Liver (tissue), 9 donors: Measurements from ENCODE around the gene ROR1. TPM values are rescaled to one million over a fixed set of nuclear protein-coding genes. Genes with fewer than 3 reads are reported as not detected.

Experiments used
- DNase-seq: peaks from one replicate; pipeline ENCODE4 v3.0.0-alpha.2; 2017; ENCODE audit warnings: low spot score
- H3K27ac ChIP-seq, 2 donors: one replicate each; pipeline ENCODE4 v1.7.0; 2013; ENCODE audit warnings: inconsistent platforms in 2 of 2, low read length in 2 of 2, control low read depth in 1 of 2, low read depth in 1 of 2, mild to moderate bottlenecking in 1 of 2
- H3K27me3 ChIP-seq, 4 donors: one replicate each; pipeline versions ENCODE4 v1.6.1 to v1.7.0; 2013; ENCODE audit warnings: low read length in 3 of 4, inconsistent platforms in 1 of 4, mild to moderate bottlenecking in 1 of 4, moderate library complexity in 1 of 4; ENCODE audit not compliant: control insufficient read depth in 4 of 4, insufficient read depth in 4 of 4
- H3K36me3 ChIP-seq, 4 donors: one replicate each; pipeline versions ENCODE4 v1.6.1 to v1.7.0; 2013; ENCODE audit warnings: low read length in 3 of 4, mild to moderate bottlenecking in 3 of 4, low read depth in 1 of 4, moderate library complexity in 1 of 4; ENCODE audit not compliant: control insufficient read depth in 4 of 4, insufficient read depth in 3 of 4
- H3K4me1 ChIP-seq, 4 donors: one replicate each; pipeline versions ENCODE4 v1.6.1 to v1.7.0; 2013; ENCODE audit warnings: low read length in 3 of 4, mild to moderate bottlenecking in 3 of 4, moderate library complexity in 1 of 4; ENCODE audit not compliant: control insufficient read depth in 4 of 4, insufficient read depth in 4 of 4
- H3K4me3 ChIP-seq, 3 donors: one replicate each; pipeline versions ENCODE4 v1.6.1 to v1.7.0; 2013; ENCODE audit warnings: low read length in 3 of 3, control low read depth in 1 of 3, low read depth in 1 of 3, mild to moderate bottlenecking in 1 of 3
- H3K9ac ChIP-seq, 2 donors: one replicate each; pipeline ENCODE4 v1.7.0; 2013; ENCODE audit warnings: low read length in 2 of 2, mild to moderate bottlenecking in 2 of 2, moderate library complexity in 2 of 2, control low read depth in 1 of 2, low read depth in 1 of 2
- H3K9me3 ChIP-seq, 4 donors: one replicate each; pipeline versions ENCODE4 v1.6.1 to v1.7.0; 2013; ENCODE audit warnings: low read length in 3 of 4; ENCODE audit not compliant: control insufficient read depth in 4 of 4
- ATF3 ChIP-seq: IDR thresholded peaks from 2 replicates; pipeline ENCODE4 v1.6.1; 2016; ENCODE audit warnings: antibody characterized with exemption
- CTCF ChIP-seq: fragments of 150-350 bp; IDR thresholded peaks from 2 replicates; pipeline ENCODE4 v1.5.1; 2017; ENCODE audit warnings: improper control_type of control experiment, low read depth, low read length; ENCODE audit not compliant: missing input control
- EGR1 ChIP-seq, 2 donors: IDR thresholded peaks; 2 replicates each; pipeline ENCODE4 v1.6.1; 2016 to 2018; ENCODE audit warnings: antibody characterized with exemption in 2 of 2, low read depth in 2 of 2
- FOXA1 ChIP-seq: IDR thresholded peaks from 2 replicates; pipeline ENCODE4 v1.6.1; 2016; ENCODE audit warnings: antibody characterized with exemption
- FOXA2 ChIP-seq: IDR thresholded peaks from 2 replicates; pipeline ENCODE4 v1.6.1; 2016; ENCODE audit warnings: antibody characterized with exemption
- GABPA ChIP-seq, 2 donors: IDR thresholded peaks in 1 of 2; conservative IDR thresholded peaks in 1 of 2; 2 replicates each; pipeline ENCODE4 v1.6.1; 2016; ENCODE audit warnings: antibody characterized with exemption in 2 of 2, mild to moderate bottlenecking in 1 of 2, moderate library complexity in 1 of 2
- HNF4A ChIP-seq, 2 donors: conservative IDR thresholded peaks; 2 replicates each; pipeline ENCODE4 v1.6.1; 2016; ENCODE audit warnings: antibody characterized with exemption in 2 of 2, mild to moderate bottlenecking in 2 of 2
- HNF4G ChIP-seq: IDR thresholded peaks from 2 replicates; pipeline ENCODE4 v1.6.1; 2016; ENCODE audit warnings: antibody characterized with exemption
- JUND ChIP-seq, 2 donors: IDR thresholded peaks; 2 replicates each; pipeline ENCODE4 v1.6.1; 2016; ENCODE audit warnings: antibody characterized with exemption in 2 of 2
- MAX ChIP-seq: IDR thresholded peaks from 2 replicates; pipeline ENCODE4 v1.6.1; 2016; ENCODE audit warnings: antibody characterized with exemption
- NR2F2 ChIP-seq: IDR thresholded peaks from 2 replicates; pipeline ENCODE4 v1.6.1; 2016; ENCODE audit warnings: antibody characterized with exemption
- RAD21 ChIP-seq, 2 donors: IDR thresholded peaks; 2 replicates each; pipeline ENCODE4 v1.6.1; 2016; ENCODE audit warnings: antibody characterized with exemption in 2 of 2, mild to moderate bottlenecking in 2 of 2
- REST ChIP-seq: IDR thresholded peaks from 2 replicates; pipeline ENCODE4 v1.6.1; 2016; ENCODE audit warnings: antibody characterized with exemption, mild to moderate bottlenecking
- RXRA ChIP-seq, 2 donors: IDR thresholded peaks; 2 replicates each; pipeline ENCODE4 v1.6.1; 2017 to 2018; ENCODE audit warnings: antibody characterized with exemption in 2 of 2, mild to moderate bottlenecking in 1 of 2
- SP1 ChIP-seq: IDR thresholded peaks from 2 replicates; pipeline ENCODE4 v1.6.1; 2018; ENCODE audit warnings: antibody characterized with exemption, mild to moderate bottlenecking
- TAF1 ChIP-seq: conservative IDR thresholded peaks from 2 replicates; pipeline ENCODE4 v1.6.1; 2016; ENCODE audit warnings: antibody characterized with exemption, mild to moderate bottlenecking
- ZBTB33 ChIP-seq: IDR thresholded peaks from 2 replicates; pipeline ENCODE4 v1.6.1; 2016; ENCODE audit warnings: antibody characterized with exemption
- WGBS: extraction: QIAGEN DNeasy Blood & Tissue Kit; methylation state at CpG from one replicate; pipeline ENCODE4 v1.1.7; 2013; 5-methylcytosine and 5-hydroxymethylcytosine counted together
- polyA plus RNA-seq, 2 donors: library from polyadenylated mRNA; stranded (reverse) in 1 of 2; unstranded in 1 of 2; fragments of 200-250 nt in 1 of 2; fragments of >200 nt in 1 of 2; fragmentation: Nextera tagmentation in 1 of 2; extraction: Ambion mirVana in 1 of 2; gene quantifications; one replicate each; pipeline versions ENCODE4 v1.2.1 to v1.2.3, GENCODE V29; 2013 to 2015
- total RNA-seq, 2 donors: library from RNA; depleted of rRNA; stranded (reverse); fragments of >200 nt; gene quantifications; one replicate each; pipeline ENCODE4 v1.2.3, GENCODE V29; 2014
- donor health status: healthy.
- donor health status: healthy.
- donor health status: healthy.
- donor health status: healthy.
- donor health status: healthy.

Gene ROR1
- total and polyA plus RNA-seq, 4 donors: 0.15 to 0.98 (median 0.37) TPM

- WGBS: 78% methylated on average over 12 of the region's 12 CpGs
- Histone ChIP-seq H3K9ac (no peak overlapping the region), H3K9me3 (no peaks in the 10 kb centered on the region), H3K4me1 (peaks cover 0 to 3% (median 0%) of the 10 kb centered on the region in 4 donors), H3K27me3 (no peaks in the 10 kb centered on the region), H3K4me3 (no peak overlapping the region), H3K27ac (no peak overlapping the region), H3K36me3 (no peaks in the 10 kb centered on the region)
- no peak for DNase-seq
- TF ChIP-seq FOXA1 (no peak), HNF4G (no peak), HNF4A (conservative IDR thresholded peaks at IDR 0.05) (no peak), REST (no peak), CTCF (no peak), ZBTB33 (no peak), NR2F2 (no peak), ATF3 (no peak), SP1 (no peak), JUND (IDR thresholded peaks at IDR 0.05) (no peak), GABPA (IDR thresholded peaks at IDR 0.05 in 1 of 2, conservative IDR thresholded peaks at IDR 0.05 in 1 of 2) (no peak), FOXA2 (no peak), RXRA (IDR thresholded peaks at IDR 0.05) (no peak), RAD21 (IDR thresholded peaks at IDR 0.05) (no peak)
Measured at GRCh38 chr1:63966016-63966415, 192.2 kb downstream of the ROR1 start.

- Histone ChIP-seq H3K4me3 (no peak overlapping the region), H3K36me3 (no peaks in the 10 kb centered on the region), H3K4me1 (peaks cover 0 to 3% (median 0%) of the 10 kb centered on the region in 4 donors), H3K27ac (no peak overlapping the region), H3K9ac (no peak overlapping the region), H3K9me3 (no peaks in the 10 kb centered on the region), H3K27me3 (no peaks in the 10 kb centered on the region)
- 90% methylated on average over 3 of the region's 3 CpGs for WGBS
- DNase-seq: no peak
- TF ChIP-seq MAX (no peak), FOXA1 (no peak), CTCF (no peak), EGR1 (IDR thresholded peaks at IDR 0.05; ENCODE audit: low read depth in 2 of 2) (no peak), RXRA (IDR thresholded peaks at IDR 0.05) (no peak), SP1 (no peak), HNF4G (no peak), TAF1 (no peak), REST (no peak), ATF3 (no peak), HNF4A (conservative IDR thresholded peaks at IDR 0.05) (no peak), JUND (IDR thresholded peaks at IDR 0.05) (no peak), GABPA (IDR thresholded peaks at IDR 0.05 in 1 of 2, conservative IDR thresholded peaks at IDR 0.05 in 1 of 2) (no peak)
Measured at GRCh38 chr1:63967901-63968300, 194.1 kb downstream of the ROR1 start.
